Measurements from ENCODE around the gene FGFRL1.
A peak's percentile ranks its signal among the peaks of the same experiment; 100 is the strongest.

The FGFRL1 gene

DNA sequence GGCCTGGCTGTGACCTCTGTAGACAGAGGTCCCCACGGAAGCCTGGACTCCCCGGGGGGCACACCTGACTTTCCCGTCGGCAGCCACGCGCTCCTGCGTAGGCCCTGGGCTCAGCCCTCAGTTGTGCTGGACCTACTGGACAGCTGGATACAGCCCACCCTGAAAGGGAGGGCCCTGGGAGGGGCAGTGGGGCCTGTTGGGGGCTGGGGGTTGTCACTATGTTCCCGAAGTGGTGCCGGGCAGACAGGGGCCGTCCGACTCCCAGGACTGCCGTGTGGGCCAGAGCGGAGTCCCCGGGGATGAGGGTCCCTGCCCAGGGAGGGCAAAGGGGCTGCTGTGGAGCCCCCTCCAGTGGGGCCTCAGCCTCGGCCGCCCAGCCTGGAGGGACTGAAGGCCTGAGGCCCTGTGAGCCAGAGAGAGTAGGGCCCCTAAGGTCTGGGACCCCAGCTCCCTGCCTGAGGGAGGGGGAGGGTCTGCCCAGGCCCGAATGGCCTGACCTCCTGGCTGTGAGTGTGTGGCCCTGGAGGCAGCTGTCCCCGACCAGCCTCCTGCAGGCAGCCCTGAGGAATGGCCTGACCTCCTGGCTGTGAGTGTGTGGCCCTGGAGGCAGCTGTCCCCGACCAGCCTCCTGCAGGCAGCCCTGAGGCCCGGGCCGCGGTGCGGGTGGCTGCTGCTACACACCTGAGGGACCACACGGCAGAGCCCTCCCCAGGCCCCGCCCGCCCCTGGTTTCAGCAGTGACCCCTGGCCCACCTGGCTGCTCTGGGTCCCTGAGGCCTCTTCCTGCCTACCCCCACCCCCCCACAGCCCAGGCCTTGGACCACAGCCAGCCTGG, 25.8 kb downstream of the FGFRL1 start:
- DNase-seq: no peak

DNA sequence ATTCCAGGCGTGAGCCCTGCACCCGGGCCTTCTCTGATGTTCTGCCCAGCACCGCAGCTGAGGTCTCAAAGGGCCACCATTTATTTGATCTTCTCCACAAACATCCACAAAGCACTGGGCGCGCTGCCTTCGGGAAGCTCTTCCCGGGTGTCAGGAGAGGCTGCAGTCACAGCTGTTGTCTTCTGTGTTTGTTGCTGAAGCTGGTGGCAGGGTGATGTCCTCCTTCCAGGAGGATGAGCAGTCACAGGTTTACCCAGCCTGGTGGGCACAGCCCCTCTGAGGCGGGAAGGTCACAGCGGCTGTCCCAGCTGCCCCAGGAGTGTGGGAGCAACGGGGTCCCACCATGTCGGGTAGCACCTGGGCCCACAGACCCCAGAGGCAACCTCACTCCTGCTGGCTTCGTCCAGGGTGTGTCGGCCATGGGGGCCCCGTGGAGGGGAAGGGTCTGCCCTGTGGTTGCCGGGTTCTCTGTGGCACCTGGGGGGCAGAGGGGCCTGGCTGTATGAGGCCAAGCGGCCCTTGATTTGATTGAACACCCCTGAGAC, 27.6 kb downstream of the FGFRL1 start:
- DNase-seq: no peak

DNA sequence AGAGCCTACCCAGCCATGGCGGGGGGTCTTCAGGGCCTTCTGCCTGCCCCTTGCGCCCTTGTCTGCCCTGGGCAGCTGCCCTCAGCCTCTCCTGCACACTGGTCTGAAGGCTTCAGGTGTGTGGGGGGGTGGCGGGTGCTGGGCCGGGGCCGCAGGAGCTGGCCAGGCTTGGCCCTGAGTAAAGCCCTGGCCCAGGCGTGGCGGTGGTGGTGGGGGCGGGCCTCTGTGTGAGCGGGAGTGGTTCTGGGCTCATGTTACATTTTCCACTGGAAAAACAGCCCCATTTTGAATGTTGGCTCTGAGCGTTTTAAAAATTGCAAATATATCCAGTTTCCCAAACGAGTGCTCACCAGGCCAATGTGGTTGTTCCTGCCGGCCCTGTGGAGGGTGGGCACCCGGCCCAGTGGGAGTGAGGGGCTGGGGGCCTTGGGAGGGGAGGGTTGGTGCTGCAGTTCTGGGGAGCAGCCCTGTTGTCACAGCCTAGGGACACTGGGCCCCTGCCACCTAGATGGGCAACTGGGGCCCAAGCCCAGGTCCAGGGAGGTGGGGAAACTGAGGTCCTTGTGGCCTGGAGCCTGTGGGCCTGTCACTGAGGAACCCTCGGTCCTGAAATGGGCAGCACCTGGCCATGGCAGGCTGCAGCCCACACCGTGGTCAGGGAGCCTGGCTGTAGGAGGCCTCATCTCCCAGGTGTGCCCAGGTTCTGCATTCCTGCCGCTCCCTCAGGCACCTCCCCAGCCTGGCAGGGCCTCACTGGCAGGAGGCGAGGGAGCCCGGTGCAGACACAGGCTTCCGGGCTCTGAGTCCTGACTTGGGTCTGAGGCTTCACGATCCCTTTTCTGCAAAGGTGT, 28.3 kb downstream of the FGFRL1 start:
- no peak for DNase-seq

DNA sequence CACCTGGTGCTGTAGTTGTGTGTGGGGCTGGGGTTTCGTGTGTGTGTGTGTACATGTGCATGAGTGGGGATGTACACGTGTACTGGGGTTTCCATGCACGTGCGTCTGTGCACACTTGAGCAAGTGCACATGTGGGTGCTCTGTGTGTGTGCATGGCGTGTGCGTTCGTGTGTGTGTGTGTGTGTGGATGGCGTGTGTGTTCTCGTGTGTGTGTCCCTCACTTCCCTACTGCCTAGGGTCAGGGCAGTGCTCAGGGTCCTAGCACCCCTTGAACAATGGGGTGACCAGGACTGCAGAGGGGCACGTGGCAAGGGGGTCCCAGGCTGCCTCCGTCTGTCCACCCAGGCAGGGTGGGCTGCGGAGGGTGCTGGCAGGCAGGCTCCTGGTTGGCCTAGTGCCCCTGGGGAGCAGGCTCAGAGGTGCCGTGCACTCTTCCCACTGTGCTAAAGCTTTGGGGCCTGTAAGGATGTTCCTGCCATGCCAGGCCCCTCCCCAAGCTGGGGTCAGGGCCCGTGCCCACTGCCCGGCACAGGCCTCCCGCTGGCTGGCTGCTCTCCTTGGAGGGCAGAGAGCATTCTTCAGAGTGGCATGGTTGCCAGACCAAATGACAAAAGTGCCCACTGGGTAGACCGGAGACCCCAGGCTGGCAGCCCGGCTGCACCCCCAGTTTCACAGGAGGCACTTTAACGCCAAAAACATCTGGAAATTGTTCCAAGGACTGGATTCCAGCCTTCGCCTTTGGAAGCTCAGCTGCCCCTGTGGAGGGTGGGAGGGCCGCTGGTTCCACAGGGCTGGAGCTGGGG, 29.1 kb downstream of the FGFRL1 start:
- DNase-seq: no peak

DNA sequence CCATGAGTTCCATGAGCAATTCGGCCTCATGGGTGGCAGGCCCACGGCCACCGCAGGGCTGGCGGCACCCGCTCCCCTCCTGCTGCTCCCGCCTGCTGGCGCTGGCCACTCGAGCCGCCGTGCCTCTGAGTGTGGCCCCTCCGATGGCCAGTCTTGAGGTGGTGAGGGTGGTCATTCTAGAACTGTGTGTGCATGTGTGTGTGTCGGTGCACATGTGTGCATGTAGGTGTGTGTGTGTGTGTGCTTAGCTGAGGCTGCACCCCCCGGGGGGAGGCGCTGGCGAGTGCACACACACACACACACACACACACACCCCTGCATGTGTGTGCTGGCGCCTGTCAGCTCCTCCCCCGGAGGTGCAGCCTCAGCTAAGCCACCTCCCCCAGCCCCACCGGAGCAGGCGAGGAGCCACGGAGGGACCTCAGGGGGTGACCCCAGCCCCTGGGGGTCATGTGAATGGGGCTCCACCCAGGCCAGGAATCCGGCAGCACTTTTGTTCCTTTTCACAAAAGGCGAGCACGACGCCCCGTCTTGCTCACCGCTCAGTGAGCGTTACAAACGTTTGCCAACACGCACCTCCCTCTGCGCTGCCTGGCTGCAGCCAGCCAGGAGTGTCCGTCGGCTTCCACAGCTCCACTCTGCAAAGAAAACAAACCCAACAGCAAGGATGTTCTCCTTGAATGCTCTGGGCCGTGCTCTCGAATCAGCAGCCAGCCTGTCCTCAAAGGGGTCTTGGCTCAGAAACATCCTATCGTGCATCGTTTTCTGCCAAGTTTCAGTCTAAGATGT, 29.9 kb downstream of the FGFRL1 start:
- peak in 5 of 51 donors; percentile 22 to 46 (median 31) for DNase-seq

DNA sequence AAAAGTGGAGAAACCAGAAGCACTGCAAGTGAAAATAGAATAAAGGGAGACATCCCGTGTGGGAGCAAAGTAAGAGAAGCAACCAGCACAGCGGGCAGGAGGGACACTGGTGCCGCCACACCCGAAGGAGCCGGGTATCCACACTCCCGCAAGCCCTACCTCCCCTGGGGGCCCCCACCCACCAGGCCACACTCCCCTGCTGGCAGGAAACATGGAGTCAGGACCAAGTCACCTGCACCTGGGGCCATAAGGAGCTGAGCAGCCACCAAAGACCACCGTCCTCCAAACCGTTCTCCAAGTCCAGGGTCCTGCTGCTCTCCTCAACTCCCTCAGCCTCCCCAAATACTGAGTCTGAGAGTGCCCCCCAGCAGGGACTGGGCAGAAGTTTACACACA, 30.5 kb downstream of the FGFRL1 start:
- no peak for DNase-seq

DNA sequence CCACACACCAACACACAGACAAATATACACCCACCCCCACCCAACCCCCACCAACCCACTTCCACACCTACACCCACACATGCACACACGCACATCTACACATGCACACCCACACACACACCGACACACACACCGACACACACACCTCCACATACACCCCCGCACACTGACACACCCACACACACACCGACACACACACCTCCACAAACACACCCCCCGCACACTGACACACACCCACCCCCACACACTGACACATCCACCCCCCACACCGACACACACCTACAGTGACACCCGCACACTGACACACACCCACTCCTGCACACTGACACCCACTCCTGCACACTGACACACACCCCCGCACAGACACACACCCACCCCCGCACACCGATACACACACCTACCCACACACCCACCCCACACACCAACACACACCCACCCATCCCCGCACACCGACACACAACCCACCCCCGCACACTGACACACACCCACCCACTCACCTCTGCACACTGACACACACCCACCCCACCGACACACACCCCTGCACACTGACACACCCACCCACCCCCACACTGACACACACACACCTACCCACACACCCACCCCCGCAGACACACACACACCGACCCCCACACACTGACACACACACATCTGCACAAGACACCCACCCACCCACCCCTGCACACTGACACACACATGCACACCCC, 31.1 kb downstream of the FGFRL1 start:
- no peak for DNase-seq

DNA sequence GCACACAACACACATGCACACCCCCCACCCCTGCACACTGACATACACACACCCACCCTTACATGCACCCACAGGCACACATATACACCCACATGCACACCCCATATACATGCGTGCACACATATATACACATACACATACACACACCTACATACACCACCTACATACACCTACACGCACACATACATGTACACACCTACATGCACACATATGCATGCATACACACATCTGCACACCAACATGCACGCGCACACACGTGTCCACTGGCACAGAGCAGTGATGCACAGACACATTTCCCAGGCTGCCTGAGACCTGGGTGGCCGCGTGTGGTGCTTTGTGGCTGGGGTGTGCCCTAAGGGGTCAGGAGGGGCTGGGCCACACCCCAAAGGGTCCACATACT, 31.7 kb downstream of the FGFRL1 start:
- no peak for DNase-seq

DNA sequence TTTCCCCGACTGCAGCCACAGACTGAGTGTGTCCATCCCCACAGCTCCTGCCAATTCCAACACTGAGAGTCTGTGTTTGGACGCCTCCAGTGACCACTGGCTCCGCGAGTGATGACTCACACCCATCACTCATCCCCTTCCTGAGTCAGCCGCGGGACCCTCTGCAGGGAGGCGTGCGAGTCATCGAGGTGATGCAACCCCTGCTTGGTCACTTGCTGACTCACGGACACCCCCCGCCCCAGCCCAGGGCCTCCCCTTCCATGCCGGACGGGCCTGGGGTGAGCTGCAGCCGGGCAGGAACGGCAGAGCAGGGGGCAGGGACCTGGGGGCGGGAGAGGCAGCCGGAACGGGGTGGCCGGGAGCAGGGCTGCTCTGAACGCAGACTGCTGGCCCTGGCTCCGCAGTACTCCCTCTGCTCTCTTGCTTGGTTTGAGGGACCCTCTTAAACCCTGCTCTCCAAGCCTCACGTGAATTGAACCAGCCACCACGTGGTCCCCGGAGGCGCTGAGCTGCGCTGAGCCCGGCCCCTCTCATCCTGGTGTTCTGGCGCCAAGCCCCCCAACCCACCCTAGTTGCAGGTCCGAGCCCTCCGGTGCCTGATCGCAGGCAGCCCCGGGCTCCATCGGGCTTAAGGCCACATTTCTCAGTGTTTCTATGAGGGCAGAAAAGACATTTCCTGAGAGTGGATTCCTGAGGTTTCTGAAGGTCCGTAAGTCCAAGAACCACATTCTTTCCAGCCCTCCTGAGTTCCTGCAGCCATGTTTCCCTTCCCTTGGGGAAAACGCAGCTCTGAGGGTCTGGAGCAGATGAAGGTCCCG, 32.4 kb downstream of the FGFRL1 start:
- DNase-seq: peak in 33 of 51 donors; percentile 17 to 94 (median 60)

DNA sequence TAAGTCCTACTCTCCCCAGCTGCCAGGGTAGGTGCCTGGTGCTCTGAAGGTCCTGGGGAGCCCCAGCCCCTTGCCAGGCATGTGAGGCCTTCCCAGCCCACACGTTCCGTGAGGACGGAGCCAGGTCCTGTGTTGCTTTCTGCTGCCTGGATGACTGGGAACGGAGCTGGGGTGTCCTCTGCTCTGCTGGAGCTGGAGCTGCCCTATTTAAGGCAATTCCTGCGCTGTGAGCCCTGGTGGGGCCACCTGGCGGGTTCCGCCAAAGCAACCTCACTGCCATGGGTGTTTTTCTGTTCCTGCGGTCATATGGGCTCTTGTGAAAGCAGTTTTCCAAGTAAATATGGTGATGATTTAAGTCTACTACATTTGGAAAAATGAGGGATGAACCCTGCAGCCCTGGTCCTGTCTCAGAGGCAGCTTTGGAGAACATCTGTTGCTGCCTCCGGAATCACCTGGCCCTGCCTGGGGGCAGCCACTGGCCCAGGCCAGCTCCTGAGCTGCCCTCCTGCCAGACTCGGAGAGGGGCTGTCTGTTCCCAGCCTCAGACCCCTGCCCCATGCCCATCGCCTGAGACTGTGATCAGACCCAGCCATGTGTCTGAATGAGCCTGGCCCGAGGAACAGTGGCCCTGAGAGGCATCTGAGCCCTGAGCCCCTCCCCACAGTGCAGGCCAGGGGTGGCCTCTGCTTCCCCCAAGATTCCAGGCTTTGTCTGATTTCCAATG, 33.2 kb downstream of the FGFRL1 start:
- no peak for DNase-seq

DNA sequence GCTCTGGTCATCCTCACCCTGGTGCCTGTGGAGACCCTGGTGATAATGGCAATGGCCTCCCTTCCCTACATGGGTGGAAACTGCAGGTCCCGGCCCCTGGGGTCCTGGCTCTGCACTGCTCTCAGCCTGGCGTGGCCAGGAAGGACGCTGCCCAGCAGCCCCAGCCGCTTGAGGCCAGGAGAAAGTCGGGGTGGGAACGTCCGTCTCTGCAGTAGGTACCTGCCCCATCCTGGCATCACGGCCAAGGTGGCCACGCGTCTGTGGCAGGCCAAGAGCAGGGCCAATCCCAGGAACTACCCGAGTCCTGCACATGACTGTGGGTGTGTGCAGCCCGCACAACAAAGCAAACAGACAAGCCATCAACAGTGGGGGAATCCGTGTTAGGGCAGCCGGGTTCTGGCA, 33.8 kb downstream of the FGFRL1 start:
- DNase-seq: peak in 2 of 51 donors; percentile 35 to 59

DNA sequence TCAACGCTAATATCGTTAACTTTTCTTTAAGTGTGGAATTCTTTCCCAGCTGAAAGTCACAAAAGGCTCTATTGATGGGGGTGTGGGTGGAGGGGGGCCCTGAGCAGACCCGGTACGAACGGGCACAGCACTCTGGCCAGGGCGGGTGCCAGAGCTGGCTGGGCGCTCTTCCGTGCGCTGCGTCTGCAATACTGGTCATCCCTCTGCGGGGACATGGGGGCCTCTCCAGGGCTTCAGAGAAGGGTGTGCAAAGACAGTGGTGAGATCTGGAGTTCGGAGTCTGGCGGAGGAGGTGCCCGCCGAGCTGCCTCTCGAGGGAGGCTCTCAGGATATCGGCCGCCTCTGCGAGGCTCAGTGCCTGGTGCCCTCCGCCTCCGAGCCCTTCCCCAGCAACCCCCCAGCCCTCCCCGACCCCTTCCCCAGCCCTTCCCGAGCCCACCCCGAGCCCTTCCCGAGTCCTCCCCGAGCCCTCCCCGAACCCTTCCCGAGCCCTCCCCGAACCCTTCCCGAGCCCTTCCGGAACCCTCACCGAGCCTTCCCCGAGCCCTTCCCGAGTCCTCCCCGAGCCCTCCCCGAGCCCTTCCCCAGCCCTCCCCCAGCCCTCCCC, 34.3 kb downstream of the FGFRL1 start:
- DNase-seq: peak in 10 of 51 donors; percentile 27 to 64 (median 40)

DNA sequence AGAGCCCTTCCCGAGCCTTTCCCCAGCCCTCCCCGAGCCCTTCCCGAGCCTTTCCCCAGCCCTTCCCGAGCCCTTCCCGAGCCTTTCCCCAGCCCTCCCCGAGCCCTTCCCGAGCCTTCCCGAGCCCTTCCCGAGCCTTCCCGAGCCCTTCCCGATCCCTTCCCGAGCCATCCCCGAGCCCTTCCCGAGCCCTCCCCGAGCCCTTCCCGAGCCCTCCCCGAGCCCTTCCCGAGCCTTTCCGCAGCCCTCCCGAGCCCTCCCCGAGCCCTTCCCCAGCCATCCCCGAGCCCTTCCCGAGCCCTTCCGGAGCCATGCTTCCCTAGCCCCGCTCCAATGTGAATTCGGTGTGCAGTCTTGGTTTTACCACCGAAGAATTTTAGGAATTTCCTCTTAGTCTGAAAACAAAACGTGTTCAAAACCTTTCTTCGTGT, 35.2 kb downstream of the FGFRL1 start:
- DNase-seq: peak in 34 of 51 donors; percentile 23 to 83 (median 52)

DNA sequence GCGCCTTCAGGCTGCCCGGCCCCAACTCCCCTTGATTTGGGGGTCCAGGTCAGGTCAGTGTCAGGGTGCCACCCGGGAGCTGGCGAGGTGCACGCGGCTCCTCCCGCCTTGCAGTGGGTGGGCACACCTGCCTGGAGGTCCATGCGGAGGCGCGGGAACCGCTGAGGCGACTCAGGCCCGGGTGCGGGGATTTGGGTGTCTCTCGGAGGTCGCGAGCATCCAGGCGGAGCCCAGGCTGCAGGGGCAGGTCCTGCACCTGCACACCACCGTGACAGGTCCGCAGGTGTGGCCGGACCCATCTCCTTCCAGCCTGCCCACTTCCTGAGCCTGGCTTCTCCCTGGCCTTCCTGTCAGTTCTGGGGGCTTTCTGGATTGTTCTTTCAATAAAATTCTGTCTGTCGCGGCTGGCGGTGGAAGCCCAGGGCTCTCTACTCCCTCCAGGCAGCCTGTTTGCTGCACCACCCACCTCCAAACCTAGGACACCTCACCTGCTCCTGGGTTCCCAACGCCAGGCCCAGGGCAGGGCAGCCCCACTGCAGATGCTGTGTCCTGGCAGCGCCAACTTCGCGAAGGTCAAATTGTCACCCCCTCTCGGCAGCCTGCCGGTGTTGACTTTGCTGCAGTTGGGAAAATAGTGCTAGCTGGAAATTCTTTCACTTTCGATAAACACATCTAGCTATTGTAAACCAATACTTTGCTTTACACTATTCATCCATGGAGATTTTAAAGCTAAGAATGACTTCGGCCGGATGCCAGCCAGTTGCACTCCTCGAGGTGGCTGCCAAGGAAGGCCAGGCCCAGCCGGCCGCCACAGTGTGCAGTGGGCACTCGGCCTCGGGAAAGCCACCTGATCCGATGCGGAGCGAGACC, 35.9 kb downstream of the FGFRL1 start:
- DNase-seq: no peak

DNA sequence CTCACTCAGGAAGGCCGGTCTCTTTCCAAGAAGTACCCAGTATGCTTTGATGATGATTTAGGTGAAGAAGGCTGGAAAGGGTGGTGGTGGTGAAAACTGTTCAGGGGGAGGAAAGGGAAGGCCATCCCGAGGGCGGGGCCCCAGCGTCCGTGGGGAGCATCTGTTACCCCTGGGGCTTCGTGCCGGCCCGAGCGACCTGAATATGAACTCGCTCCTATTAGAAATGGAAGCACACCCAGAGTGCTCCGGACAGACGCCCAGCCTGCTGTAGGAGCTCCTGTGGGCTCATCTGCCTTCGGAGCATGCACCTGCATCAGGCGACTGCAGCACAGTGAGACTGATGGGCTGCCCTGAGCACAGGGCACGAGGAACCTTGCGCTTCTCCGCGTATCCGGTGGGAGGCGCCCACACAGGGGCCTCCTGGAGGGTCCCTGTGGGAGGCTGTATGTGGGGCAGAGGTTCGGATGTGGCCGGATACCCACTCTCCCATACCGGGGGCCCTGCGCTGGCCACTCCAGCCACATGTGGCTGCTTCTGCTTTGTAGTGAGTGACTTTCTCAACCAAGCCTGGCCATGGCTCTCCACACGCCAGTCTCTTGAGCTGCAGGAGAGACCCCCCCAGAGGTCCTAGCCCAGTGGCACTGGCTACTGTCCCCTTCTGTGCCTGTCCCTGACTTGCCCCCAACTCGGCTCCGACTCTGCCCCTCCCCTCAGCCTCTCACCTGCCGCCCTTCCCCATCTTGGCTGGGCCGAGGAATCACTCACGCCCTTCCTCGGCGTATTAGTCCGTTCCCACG, 36.7 kb downstream of the FGFRL1 start:
- no peak for DNase-seq

All from hypothalamus (tissue), 51 donors.